ENCODE results near the gene OTUB1.

Gene OTUB1

GRCh38 chr11:64007160-64007628 lies 21.0 kb downstream of the OTUB1 start:
- no peak overlapping the region for H3K4me3 ChIP-seq (ENCODE audit: low read length)
- TF ChIP-seq ZNF274 (IDR thresholded peaks at IDR 0.05; ENCODE audit: low read depth, low read length) = no peak

GRCh38 chr11:64007629-64008282 lies 21.5 kb downstream of the OTUB1 start:
- H3K4me3 ChIP-seq (ENCODE audit: low read length) = no peak overlapping the region
- TF ChIP-seq ZNF274 (IDR thresholded peaks at IDR 0.05; ENCODE audit: low read depth, low read length) = no peak

GRCh38 chr11:64008283-64008913 lies 22.2 kb downstream of the OTUB1 start:
- TF ChIP-seq ZNF274 (IDR thresholded peaks at IDR 0.05; ENCODE audit: low read depth, low read length) = no peak
- H3K4me3 ChIP-seq (ENCODE audit: low read length) = no peak overlapping the region

GRCh38 chr11:64008914-64009633 lies 22.8 kb downstream of the OTUB1 start:
- TF ChIP-seq ZNF274 (IDR thresholded peaks at IDR 0.05; ENCODE audit: low read depth, low read length) = no peak
- no peak overlapping the region for H3K4me3 ChIP-seq (ENCODE audit: low read length)

GRCh38 chr11:64009710-64010109 lies 23.5 kb downstream of the OTUB1 start:
- TF ChIP-seq ZNF274 (IDR thresholded peaks at IDR 0.05; ENCODE audit: low read depth, low read length) = no peak
- H3K4me3 ChIP-seq (ENCODE audit: low read length) = no peak overlapping the region

- no peak for TF ChIP-seq ZNF274 (IDR thresholded peaks at IDR 0.05; ENCODE audit: low read depth, low read length)
- no peak overlapping the region for H3K4me3 ChIP-seq (ENCODE audit: low read length)
Observed at GRCh38 chr11:64010783-64011182, 24.5 kb downstream of the OTUB1 start.

- no peak for TF ChIP-seq ZNF274 (IDR thresholded peaks at IDR 0.05; ENCODE audit: low read depth, low read length)
- H3K4me3 ChIP-seq (ENCODE audit: low read length) = no peak overlapping the region
Observed at GRCh38 chr11:64011371-64011770, 25.1 kb downstream of the OTUB1 start.

- no peak for TF ChIP-seq ZNF274 (IDR thresholded peaks at IDR 0.05; ENCODE audit: low read depth, low read length)
- no peak overlapping the region for H3K4me3 ChIP-seq (ENCODE audit: low read length)
Observed at GRCh38 chr11:64013141-64013896, 27.1 kb downstream of the OTUB1 start.

- H3K4me3 ChIP-seq (ENCODE audit: low read length) = no peak overlapping the region
- no peak for TF ChIP-seq ZNF274 (IDR thresholded peaks at IDR 0.05; ENCODE audit: low read depth, low read length)
Observed at GRCh38 chr11:64014356-64014755, 28.1 kb downstream of the OTUB1 start.

GRCh38 chr11:64015510-64015909 lies 29.3 kb downstream of the OTUB1 start:
- TF ChIP-seq ZNF274 (IDR thresholded peaks at IDR 0.05; ENCODE audit: low read depth, low read length) = no peak
- H3K4me3 ChIP-seq (ENCODE audit: low read length) = no peak overlapping the region

GRCh38 chr11:64015935-64016845 lies 30.0 kb downstream of the OTUB1 start:
- H3K4me3 ChIP-seq (ENCODE audit: low read length) = no peak overlapping the region
- no peak for TF ChIP-seq ZNF274 (IDR thresholded peaks at IDR 0.05; ENCODE audit: low read depth, low read length)

GRCh38 chr11:64017945-64018224 lies 31.6 kb downstream of the OTUB1 start:
- no peak for TF ChIP-seq ZNF274 (IDR thresholded peaks at IDR 0.05; ENCODE audit: low read depth, low read length)
- no peak overlapping the region for H3K4me3 ChIP-seq (ENCODE audit: low read length)

- no peak overlapping the region for H3K4me3 ChIP-seq (ENCODE audit: low read length)
- TF ChIP-seq ZNF274 (IDR thresholded peaks at IDR 0.05; ENCODE audit: low read depth, low read length) = no peak
Observed at GRCh38 chr11:64018310-64018709, 32.1 kb downstream of the OTUB1 start.

Measured in GM08714 (cell line).